ENCODE measurements around the gene CCDC117. TPM values are rescaled to one million over a fixed set of nuclear protein-coding genes. Genes with fewer than 3 reads are reported as not detected.

Gene CCDC117
- total RNA-seq = 10 to 100 TPM; 13.6 to 17.3 TPM

GRCh38 chr22:28772633-28773460 lies at the start of gene CCDC117:
CCDC117 (plus strand) TSS chr22:28772695; CDS start chr22:28772850, 155 bp downstream.
- H3K4me3 ChIP-seq = peak within 1 kb of the TSS; percentile 67 to 87
- peak; percentile 95 for DNase-seq (ENCODE audit: low spot score)
- peak within 1 kb of the TSS; percentile 98 to 99 for H3K27ac ChIP-seq
- peak in 1 of 2 donors; percentile 10 for TF ChIP-seq CTCF (IDR thresholded peaks at IDR 0.05)
- no peaks in the 10 kb centered on the region for H3K27me3 ChIP-seq
- no peaks in the 10 kb centered on the region for H3K9me3 ChIP-seq
- peaks cover 6% of the 10 kb centered on the region for H3K36me3 ChIP-seq
- peaks cover 0 to 17% of the 10 kb centered on the region in 2 donors for H3K4me1 ChIP-seq

- H3K9me3 ChIP-seq = no peaks in the 10 kb centered on the region
- H3K36me3 ChIP-seq = no peaks in the 10 kb centered on the region
- TF ChIP-seq CTCF (IDR thresholded peaks at IDR 0.05) = no peak
- no peak overlapping the region for H3K27ac ChIP-seq
- H3K4me1 ChIP-seq = no peaks in the 10 kb centered on the region
- no peak overlapping the region for H3K4me3 ChIP-seq
- DNase-seq (ENCODE audit: low spot score) = no peak
- H3K27me3 ChIP-seq = no peaks in the 10 kb centered on the region
Measured at GRCh38 chr22:28728002-28728401, 44.5 kb upstream of the CCDC117 start.

- no peaks in the 10 kb centered on the region for H3K9me3 ChIP-seq
- TF ChIP-seq CTCF (IDR thresholded peaks at IDR 0.05) = no peak
- no peak for DNase-seq (ENCODE audit: low spot score)
- H3K27ac ChIP-seq = no peak overlapping the region
- no peaks in the 10 kb centered on the region for H3K36me3 ChIP-seq
- H3K27me3 ChIP-seq = no peaks in the 10 kb centered on the region
- no peak overlapping the region for H3K4me3 ChIP-seq
- H3K4me1 ChIP-seq = no peaks in the 10 kb centered on the region
Measured at GRCh38 chr22:28728621-28729313, 43.7 kb upstream of the CCDC117 start.

GRCh38 chr22:28730179-28730578 lies 42.3 kb upstream of the CCDC117 start:
- Histone ChIP-seq H3K27ac (no peak overlapping the region), H3K4me1 (no peaks in the 10 kb centered on the region), H3K36me3 (no peaks in the 10 kb centered on the region), H3K9me3 (no peaks in the 10 kb centered on the region), H3K27me3 (no peaks in the 10 kb centered on the region), H3K4me3 (no peak overlapping the region)
- TF ChIP-seq CTCF (IDR thresholded peaks at IDR 0.05) = no peak
- DNase-seq (ENCODE audit: low spot score) = no peak

GRCh38 chr22:28734393-28734792 lies 38.1 kb upstream of the CCDC117 start:
- no peaks in the 10 kb centered on the region for H3K9me3 ChIP-seq
- no peak overlapping the region for H3K27ac ChIP-seq
- TF ChIP-seq CTCF (IDR thresholded peaks at IDR 0.05) = no peak
- H3K36me3 ChIP-seq = no peaks in the 10 kb centered on the region
- DNase-seq (ENCODE audit: low spot score) = no peak
- no peaks in the 10 kb centered on the region for H3K27me3 ChIP-seq
- H3K4me3 ChIP-seq = no peak overlapping the region
- no peaks in the 10 kb centered on the region for H3K4me1 ChIP-seq

Data from right atrium auricular region (tissue), 2 donors.